Measurements from ENCODE around the gene TMTC2. TPM values are rescaled to one million over a fixed set of nuclear protein-coding genes. Genes with fewer than 3 reads are reported as not detected.

Gene TMTC2
- total RNA-seq, 2 experiments from 2014 or later: 2.4 to 2.5 TPM

DNA sequence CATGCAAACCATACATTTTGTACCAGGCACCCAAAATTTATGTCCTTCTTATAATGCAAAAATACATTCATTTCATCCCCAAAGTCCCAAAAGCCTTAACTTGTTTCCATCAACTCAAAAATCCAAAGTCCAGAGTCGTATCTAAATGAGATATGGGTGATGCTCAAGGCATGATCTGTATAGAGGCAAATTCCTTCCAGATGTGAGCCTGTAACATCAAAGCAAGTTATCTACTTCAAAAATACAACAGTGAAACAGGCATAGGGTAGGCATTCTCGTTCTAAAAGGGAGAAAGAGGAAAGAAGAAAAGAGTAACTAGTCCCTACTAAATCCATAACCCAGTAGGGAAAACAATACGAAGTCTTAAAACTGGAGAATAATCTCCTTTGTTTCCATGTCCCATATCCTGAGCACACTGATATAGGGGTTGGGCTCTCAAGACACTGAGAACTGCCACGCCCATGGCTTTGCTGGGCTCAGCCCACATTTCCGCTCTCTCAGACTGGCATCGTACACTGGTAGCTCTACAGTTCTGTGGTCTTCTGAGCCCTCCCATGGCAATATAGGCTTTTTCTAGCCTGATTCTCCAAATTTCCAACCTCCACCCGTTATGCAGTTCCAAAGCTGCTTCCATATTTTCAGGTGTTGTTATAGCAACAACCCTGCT is 232.8 kb downstream of the TMTC2 start:
- H3K36me3 Mint-ChIP-seq (ENCODE audit: low read depth): no peaks in the 10 kb centered on the region
- H3K9me3 Mint-ChIP-seq (ENCODE audit: low read depth): no peaks in the 10 kb centered on the region
- CTCF ChIA-PET: no interaction called here
- H3K4me3 Mint-ChIP-seq: no peak overlapping the region
- no peak for DNase-seq
- POLR2A ChIA-PET: no interaction called here
- no peaks in the 10 kb centered on the region for H3K4me1 Mint-ChIP-seq
- no peak for ATAC-seq
- no peak overlapping the region for H3K27ac Mint-ChIP-seq
- H3K27me3 Mint-ChIP-seq: no peaks in the 10 kb centered on the region
- intact Hi-C loops (cut with DNase I, micrococcal nuclease): no loop called here

GRCh38 chr12:82923935-82924334 is 237.2 kb downstream of the TMTC2 start:
- Mint-ChIP-seq H3K27ac (no peak overlapping the region), H3K9me3 (ENCODE audit: low read depth) (no peaks in the 10 kb centered on the region), H3K27me3 (no peaks in the 10 kb centered on the region), H3K4me3 (no peak overlapping the region), H3K4me1 (no peaks in the 10 kb centered on the region), H3K36me3 (ENCODE audit: low read depth) (no peaks in the 10 kb centered on the region)
- no peak for ATAC-seq
- no peak for DNase-seq
- intact Hi-C loops (cut with DNase I, micrococcal nuclease): no loop called here
- ChIA-PET POLR2A (no interaction called here), CTCF (no interaction called here)

- CTCF ChIA-PET: no interaction called here
- H3K9me3 Mint-ChIP-seq (ENCODE audit: low read depth): no peaks in the 10 kb centered on the region
- H3K27me3 Mint-ChIP-seq: no peaks in the 10 kb centered on the region
- ATAC-seq (no peak), DNase-seq (no peak)
- no peak overlapping the region for H3K27ac Mint-ChIP-seq
- H3K36me3 Mint-ChIP-seq (ENCODE audit: low read depth): no peaks in the 10 kb centered on the region
- POLR2A ChIA-PET: no interaction called here
- no peaks in the 10 kb centered on the region for H3K4me1 Mint-ChIP-seq
- no peak overlapping the region for H3K4me3 Mint-ChIP-seq
- intact Hi-C loops (cut with DNase I, micrococcal nuclease): no loop called here
Measured at GRCh38 chr12:82926630-82927029, 239.9 kb downstream of the TMTC2 start.

DNA sequence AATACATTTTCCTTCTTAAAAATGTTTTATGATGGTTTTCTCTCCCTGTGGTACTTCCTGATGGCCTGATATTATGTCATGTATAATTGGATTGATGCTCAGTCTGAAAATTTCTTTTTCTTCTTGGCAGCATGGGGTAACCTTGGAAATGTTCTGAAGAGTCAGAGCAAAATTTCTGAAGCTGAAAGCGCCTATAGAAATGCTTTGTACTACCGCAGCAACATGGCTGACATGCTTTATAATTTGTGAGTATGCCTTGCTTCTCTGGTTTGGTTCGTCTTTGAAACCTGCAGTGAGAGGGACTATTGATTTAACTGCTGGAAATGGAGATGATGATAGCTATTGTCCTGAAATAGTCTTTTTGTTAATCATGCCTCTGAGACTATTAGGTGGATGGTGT is 243.6 kb downstream of the TMTC2 start:
- no peak for ATAC-seq
- intact Hi-C loops (cut with DNase I, micrococcal nuclease): no loop called here
- Mint-ChIP-seq H3K4me3 (no peak overlapping the region), H3K36me3 (ENCODE audit: low read depth) (no peaks in the 10 kb centered on the region), H3K9me3 (ENCODE audit: low read depth) (no peaks in the 10 kb centered on the region), H3K4me1 (no peaks in the 10 kb centered on the region), H3K27ac (no peak overlapping the region), H3K27me3 (no peaks in the 10 kb centered on the region)
- CTCF ChIA-PET: no interaction called here
- POLR2A ChIA-PET: no interaction called here
- no peak for DNase-seq

- intact Hi-C loops (cut with DNase I, micrococcal nuclease): no loop called here
- Mint-ChIP-seq H3K36me3 (ENCODE audit: low read depth) (no peaks in the 10 kb centered on the region), H3K27ac (no peak overlapping the region), H3K27me3 (no peaks in the 10 kb centered on the region), H3K4me3 (no peak overlapping the region), H3K9me3 (ENCODE audit: low read depth) (no peaks in the 10 kb centered on the region), H3K4me1 (no peaks in the 10 kb centered on the region)
- CTCF ChIA-PET: no interaction called here
- POLR2A ChIA-PET: no interaction called here
- no peak for ATAC-seq
- no peak for DNase-seq
Measured at GRCh38 chr12:82931349-82932116, 244.8 kb downstream of the TMTC2 start.

DNA sequence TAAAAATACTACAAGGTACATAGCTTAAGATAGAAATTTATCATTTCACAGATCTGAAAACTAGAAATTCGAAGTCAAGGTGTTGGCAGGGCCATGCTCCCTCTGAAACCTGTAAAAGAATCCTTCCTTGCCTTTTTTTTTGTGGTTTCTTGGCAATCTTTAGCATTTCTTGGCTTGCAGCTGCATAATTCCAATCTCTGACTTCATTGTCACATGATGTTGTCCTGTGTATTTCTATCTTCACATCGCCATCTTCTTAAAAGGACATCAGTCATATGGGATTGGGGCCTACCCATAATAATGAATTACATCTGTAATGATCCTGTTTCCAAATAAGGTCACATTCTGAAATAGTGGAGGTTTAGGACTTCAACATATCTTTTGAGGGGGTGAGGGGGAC is 250.4 kb downstream of the TMTC2 start:
- H3K4me3 Mint-ChIP-seq: no peak overlapping the region
- ATAC-seq: no peak
- H3K9me3 Mint-ChIP-seq (ENCODE audit: low read depth): no peaks in the 10 kb centered on the region
- intact Hi-C loops (cut with DNase I, micrococcal nuclease): no loop called here
- POLR2A ChIA-PET: no interaction called here
- no peak for DNase-seq
- no peaks in the 10 kb centered on the region for H3K36me3 Mint-ChIP-seq (ENCODE audit: low read depth)
- CTCF ChIA-PET: interaction anchor here (0.6 kb wide), 1 partner anchor 414 kb away, joined by 3 read pairs; no protein-coding TSS in a partner anchor
- no peak overlapping the region for H3K27ac Mint-ChIP-seq
- H3K27me3 Mint-ChIP-seq: no peaks in the 10 kb centered on the region
- H3K4me1 Mint-ChIP-seq: no peaks in the 10 kb centered on the region

DNA sequence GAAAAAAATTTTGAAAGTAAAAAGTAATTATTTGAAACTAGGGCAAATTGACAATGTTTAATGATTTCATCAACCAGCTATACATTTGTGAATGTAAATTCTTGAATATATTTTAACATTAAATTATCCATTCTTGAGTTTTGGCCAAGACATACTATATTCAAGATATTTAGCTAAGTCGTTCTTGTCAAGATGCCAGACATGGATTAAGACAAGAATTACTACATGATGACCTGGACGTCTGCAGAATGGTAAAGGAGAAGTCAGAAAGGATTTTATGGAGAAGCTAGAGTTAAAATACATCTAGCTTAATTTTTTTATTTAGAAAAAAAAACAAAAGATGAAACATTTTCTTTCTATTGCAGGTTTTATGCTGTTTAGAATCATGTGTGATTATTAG is 255.8 kb downstream of the TMTC2 start:
- intact Hi-C loops (cut with DNase I, micrococcal nuclease): no loop called here
- no peaks in the 10 kb centered on the region for H3K36me3 Mint-ChIP-seq (ENCODE audit: low read depth)
- CTCF ChIA-PET: no interaction called here
- POLR2A ChIA-PET: no interaction called here
- H3K9me3 Mint-ChIP-seq (ENCODE audit: low read depth): no peaks in the 10 kb centered on the region
- no peaks in the 10 kb centered on the region for H3K4me1 Mint-ChIP-seq
- DNase-seq: no peak
- H3K4me3 Mint-ChIP-seq: no peak overlapping the region
- no peak overlapping the region for H3K27ac Mint-ChIP-seq
- no peak for ATAC-seq
- no peaks in the 10 kb centered on the region for H3K27me3 Mint-ChIP-seq

DNA sequence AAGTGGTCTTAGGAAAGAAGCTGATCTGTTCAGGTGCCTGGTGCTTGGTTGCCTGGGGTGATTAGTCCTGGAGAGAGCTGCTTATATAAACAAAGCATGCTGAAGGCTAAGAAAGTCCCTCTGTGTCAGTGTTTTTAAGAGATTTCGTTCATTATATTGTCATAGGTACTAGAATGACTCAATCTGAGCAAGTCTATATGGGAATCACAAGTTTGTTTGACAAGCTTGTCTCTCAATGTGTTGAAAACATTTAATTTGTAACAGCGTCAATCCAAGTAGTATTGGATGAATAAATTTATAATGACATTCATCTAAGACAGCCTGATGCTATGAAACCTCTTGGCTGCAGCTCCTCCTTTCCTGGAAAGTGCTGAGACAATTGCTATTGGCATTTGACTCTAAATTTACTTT is 256.3 kb downstream of the TMTC2 start:
- no peaks in the 10 kb centered on the region for H3K9me3 Mint-ChIP-seq (ENCODE audit: low read depth)
- DNase-seq (no peak), ATAC-seq (no peak)
- ChIA-PET POLR2A (no interaction called here), CTCF (interaction anchor here (0.6 kb wide), 1 partner anchor 408 kb away, joined by 3 read pairs; no protein-coding TSS in a partner anchor)
- no peaks in the 10 kb centered on the region for H3K4me1 Mint-ChIP-seq
- no peak overlapping the region for H3K27ac Mint-ChIP-seq
- no peaks in the 10 kb centered on the region for H3K27me3 Mint-ChIP-seq
- intact Hi-C loops (cut with DNase I, micrococcal nuclease): no loop called here
- H3K36me3 Mint-ChIP-seq (ENCODE audit: low read depth): no peaks in the 10 kb centered on the region
- H3K4me3 Mint-ChIP-seq: no peak overlapping the region

GRCh38 chr12:82948491-82948890 is 261.8 kb downstream of the TMTC2 start:
- H3K36me3 Mint-ChIP-seq (ENCODE audit: low read depth): no peaks in the 10 kb centered on the region
- ChIA-PET POLR2A (no interaction called here), CTCF (interaction anchor here (0.6 kb wide), 1 partner anchor 262 kb away, joined by 4 read pairs; no protein-coding TSS in a partner anchor)
- no peaks in the 10 kb centered on the region for H3K9me3 Mint-ChIP-seq (ENCODE audit: low read depth)
- H3K27ac Mint-ChIP-seq: no peak overlapping the region
- ATAC-seq: no peak
- peaks cover 2% of the 10 kb centered on the region for H3K27me3 Mint-ChIP-seq
- no peak for DNase-seq
- intact Hi-C loops (cut with DNase I, micrococcal nuclease): no loop called here
- no peak overlapping the region for H3K4me3 Mint-ChIP-seq
- H3K4me1 Mint-ChIP-seq: no peaks in the 10 kb centered on the region

DNA sequence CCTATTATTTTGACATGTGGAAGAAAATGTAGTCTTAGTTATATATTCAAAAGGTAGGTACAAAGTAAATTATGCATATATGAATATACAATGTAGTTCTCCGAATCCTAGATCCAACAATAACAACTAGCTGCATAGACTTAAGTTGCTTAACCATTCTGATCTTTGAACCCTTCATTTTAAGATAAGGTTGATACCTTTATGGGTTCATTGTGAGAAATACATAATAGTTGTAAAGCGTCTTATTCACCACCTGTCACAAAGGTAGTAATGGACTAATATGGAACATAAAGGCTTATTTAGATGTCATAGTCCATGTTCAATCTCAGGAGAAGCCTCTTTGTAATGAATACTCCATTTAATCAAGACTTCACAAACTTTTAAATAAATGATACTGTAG is 263.6 kb downstream of the TMTC2 start:
- peaks cover 2% of the 10 kb centered on the region for H3K27me3 Mint-ChIP-seq
- ATAC-seq: no peak
- POLR2A ChIA-PET: no interaction called here
- H3K4me1 Mint-ChIP-seq: no peaks in the 10 kb centered on the region
- CTCF ChIA-PET: no interaction called here
- DNase-seq: no peak
- no peaks in the 10 kb centered on the region for H3K9me3 Mint-ChIP-seq (ENCODE audit: low read depth)
- H3K36me3 Mint-ChIP-seq (ENCODE audit: low read depth): no peaks in the 10 kb centered on the region
- intact Hi-C loops (cut with DNase I, micrococcal nuclease): no loop called here
- no peak overlapping the region for H3K27ac Mint-ChIP-seq
- no peak overlapping the region for H3K4me3 Mint-ChIP-seq

DNA sequence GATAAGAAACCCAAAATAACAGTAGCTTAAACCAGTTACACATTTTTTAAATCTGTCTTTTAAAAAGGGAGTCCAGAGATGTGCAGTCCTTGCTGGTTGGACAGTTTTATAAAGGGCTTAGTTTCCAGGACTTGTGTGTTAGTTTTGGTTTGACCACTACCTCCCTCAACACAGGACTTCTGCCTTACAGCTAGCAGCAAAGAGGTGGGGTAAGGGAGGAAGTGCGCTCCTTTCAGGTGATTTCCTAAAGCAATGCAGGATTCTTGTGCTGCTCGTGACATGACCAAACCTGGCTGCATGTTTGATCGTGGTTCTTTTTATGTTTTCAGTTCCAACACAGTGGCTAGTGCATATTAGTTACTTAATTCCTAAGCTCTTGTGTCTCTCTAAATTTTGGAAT is 266.2 kb downstream of the TMTC2 start:
- no peak overlapping the region for H3K27ac Mint-ChIP-seq
- intact Hi-C loops (cut with DNase I, micrococcal nuclease): no loop called here
- no peaks in the 10 kb centered on the region for H3K4me1 Mint-ChIP-seq
- DNase-seq: no peak
- H3K9me3 Mint-ChIP-seq (ENCODE audit: low read depth): no peaks in the 10 kb centered on the region
- ChIA-PET POLR2A (no interaction called here), CTCF (no interaction called here)
- no peak for ATAC-seq
- peaks cover 4% of the 10 kb centered on the region for H3K27me3 Mint-ChIP-seq
- no peak overlapping the region for H3K4me3 Mint-ChIP-seq
- H3K36me3 Mint-ChIP-seq (ENCODE audit: low read depth): no peaks in the 10 kb centered on the region

- ATAC-seq: no peak
- H3K27me3 Mint-ChIP-seq: peaks cover 4% of the 10 kb centered on the region
- intact Hi-C loops (cut with DNase I, micrococcal nuclease): no loop called here
- H3K4me1 Mint-ChIP-seq: no peaks in the 10 kb centered on the region
- H3K4me3 Mint-ChIP-seq: no peak overlapping the region
- H3K36me3 Mint-ChIP-seq (ENCODE audit: low read depth): no peaks in the 10 kb centered on the region
- DNase-seq: no peak
- ChIA-PET CTCF (no interaction called here), POLR2A (no interaction called here)
- H3K27ac Mint-ChIP-seq: no peak overlapping the region
- H3K9me3 Mint-ChIP-seq (ENCODE audit: low read depth): no peaks in the 10 kb centered on the region
Measured at GRCh38 chr12:82953397-82953796, 266.7 kb downstream of the TMTC2 start.

All from activated CD4-positive, alpha-beta T cell treated with anti-CD3 and anti-CD28 coated beads for 36 hours (primary cell).